H1 (cell line): Measurements from ENCODE around the gene NHSL2. TPM values are rescaled to one million over a fixed set of nuclear protein-coding genes. Genes with fewer than 3 reads are reported as not detected.

Experiments used
- CTCF ChIA-PET: fragments of 300-600 bp; sonication (Branson Sonifier 250); formaldehyde crosslinking; loops from one replicate; lab custom pipeline; 2021; ENCODE audit not compliant: partially characterized antibody; lab: Charles Lee
- POLR2A ChIA-PET: fragments of 300-600 bp; sonication (Branson Sonifier 250); formaldehyde crosslinking; loops from one replicate; lab custom pipeline; 2021; ENCODE audit warnings: inconsistent platforms; ENCODE audit not compliant: partially characterized antibody; lab: Charles Lee
- DNase-seq, 2 experiments: peaks; one replicate each; pipeline versions ENCODE4 v3.0.0 to v3.0.0-alpha.2; 2010 to 2022; ENCODE audit warnings: low spot score in 2 of 2, low read depth in 1 of 2, mixed read lengths in 1 of 2
- FAIRE-seq: peaks from 2 replicates; lab custom pipeline; 2011; peaks lifted over from hg19 to GRCh38; lab: Jason Lieb, UNC
- H2AFZ ChIP-seq: 2 replicates; pipeline ENCODE4 v1.8.1; 2012; ENCODE audit warnings: low read length, inconsistent platforms
- H2AK5ac ChIP-seq: 2 replicates; pipeline ENCODE4 v1.6.1; 2013; ENCODE audit warnings: low read depth, low read length
- H2BK120ac ChIP-seq: replicated peaks from 2 replicates; pipeline ENCODE3; 2013; ENCODE audit warnings: low read depth, low read length, inconsistent platforms
- H2BK12ac ChIP-seq: 2 replicates; pipeline ENCODE4 v1.6.1; 2013; ENCODE audit warnings: low read depth, low read length
- H2BK15ac ChIP-seq: 2 replicates; pipeline ENCODE4 v1.6.1; 2013; ENCODE audit warnings: low read length
- H2BK20ac ChIP-seq: 2 replicates; pipeline ENCODE4 v1.6.1; 2013; ENCODE audit warnings: low read length
- H2BK5ac ChIP-seq: 2 replicates; pipeline ENCODE4 v1.6.1; 2013; ENCODE audit warnings: low read depth, low read length
- H3K14ac ChIP-seq: 2 replicates; pipeline ENCODE4 v1.6.1; 2013; ENCODE audit warnings: inconsistent platforms; ENCODE audit not compliant: insufficient read length
- H3K18ac ChIP-seq: 2 replicates; pipeline ENCODE4 v1.6.1; 2013; ENCODE audit warnings: low read length; ENCODE audit errors: extremely low read depth
- H3K23ac ChIP-seq: 2 replicates; pipeline ENCODE4 v1.6.1; 2013; ENCODE audit warnings: inconsistent platforms; ENCODE audit not compliant: insufficient read length
- H3K23me2 ChIP-seq: 2 replicates; pipeline ENCODE4 v1.6.1; 2013; ENCODE audit warnings: low read depth, low read length
- H3K27ac ChIP-seq: 2 replicates; pipeline ENCODE4 v1.6.1; 2011; ENCODE audit warnings: low read depth, low read length, inconsistent platforms
- H3K27me3 ChIP-seq, 4 experiments: replicated peaks in 1 of 4; 1 replicate in 1 of 4; 2 replicates in 3 of 4; pipeline versions ENCODE4 v1.6.1 to v1.8.1; 2011 to 2013; ENCODE audit warnings: low read length in 3 of 4, mild to moderate bottlenecking in 3 of 4, inconsistent platforms in 2 of 4, mixed read lengths in 2 of 4, moderate library complexity in 1 of 4; ENCODE audit not compliant: control insufficient read depth in 3 of 4, insufficient read depth in 3 of 4; ENCODE audit errors: extremely low read depth in 1 of 4
- H3K36me3 ChIP-seq, 4 experiments: 2 replicates each; pipeline versions ENCODE4 v1.6.1 to v1.8.1; 2011 to 2013; ENCODE audit warnings: mild to moderate bottlenecking in 4 of 4, low read length in 3 of 4, moderate library complexity in 2 of 4, control low read depth in 1 of 4, inconsistent platforms in 1 of 4; ENCODE audit not compliant: insufficient read depth in 4 of 4, control insufficient read depth in 2 of 4
- H3K4ac ChIP-seq: replicated peaks from 2 replicates; pipeline ENCODE3; 2013; ENCODE audit warnings: low read length, low read depth, mixed read lengths, inconsistent platforms; ENCODE audit not compliant: insufficient read length
- H3K4me1 ChIP-seq, 4 experiments: replicated peaks in 1 of 4; 1 replicate in 1 of 4; 2 replicates in 3 of 4; pipeline versions ENCODE4 v1.6.1 to v1.8.1; 2011 to 2013; ENCODE audit warnings: low read length in 3 of 4, inconsistent platforms in 2 of 4, mixed read lengths in 1 of 4; ENCODE audit not compliant: insufficient read depth in 4 of 4, control insufficient read depth in 3 of 4
- H3K4me2 ChIP-seq, 2 experiments: 2 replicates each; pipeline versions ENCODE4 v1.6.1 to v1.8.1; 2011 to 2013; ENCODE audit warnings: low read depth in 2 of 2, low read length in 2 of 2, control low read depth in 1 of 2, inconsistent platforms in 1 of 2, mild to moderate bottlenecking in 1 of 2; ENCODE audit not compliant: insufficient read depth in 1 of 2
- H3K4me3 ChIP-seq, 4 experiments: fragments of 200-600, 300-600 bp in 1 of 4; sonication (generic), shearing (Covaris generic), sonication (Bioruptor Twin) in 1 of 4; 2 replicates each; pipeline versions ENCODE4 v1.5.1 to v1.8.1; 2011 to 2016; ENCODE audit warnings: low read length in 4 of 4, low read depth in 3 of 4, control low read depth in 2 of 4, inconsistent platforms in 2 of 4, mild to moderate bottlenecking in 2 of 4, mixed read lengths in 1 of 4, moderate library complexity in 1 of 4; ENCODE audit not compliant: insufficient read depth in 2 of 4; ENCODE audit errors: extremely low read depth in 1 of 4
- H3K56ac ChIP-seq: replicated peaks from 2 replicates; pipeline ENCODE3; 2013; ENCODE audit warnings: low read depth, mild to moderate bottlenecking, mixed read lengths, low read length, inconsistent platforms; ENCODE audit not compliant: insufficient read length
- H3K79me1 ChIP-seq: 2 replicates; pipeline ENCODE4 v1.6.1; 2013; ENCODE audit warnings: low read depth, low read length, control low read depth
- H3K79me2 ChIP-seq, 2 experiments: 2 replicates each; pipeline versions ENCODE4 v1.6.1 to v1.8.1; 2012 to 2013; ENCODE audit warnings: low read length in 2 of 2, mild to moderate bottlenecking in 2 of 2, inconsistent platforms in 1 of 2; ENCODE audit not compliant: insufficient read depth in 2 of 2, control insufficient read depth in 1 of 2
- H3K9ac ChIP-seq, 4 experiments: replicated peaks in 1 of 4; 1 replicate in 1 of 4; 2 replicates in 3 of 4; pipeline versions ENCODE4 v1.6.1 to v1.8.1; 2011 to 2013; ENCODE audit warnings: low read depth in 3 of 4, low read length in 3 of 4, control low read depth in 2 of 4, mild to moderate bottlenecking in 2 of 4, moderate library complexity in 2 of 4, inconsistent platforms in 1 of 4; ENCODE audit errors: extremely low read depth in 1 of 4
- H3K9me3 ChIP-seq, 2 experiments: 2 replicates each; pipeline versions ENCODE4 v1.6.1 to v1.8.1; 2012 to 2013; ENCODE audit warnings: mild to moderate bottlenecking in 2 of 2, moderate library complexity in 2 of 2, control low read depth in 1 of 2, inconsistent platforms in 1 of 2, low read depth in 1 of 2, low read length in 1 of 2, mixed read lengths in 1 of 2; ENCODE audit not compliant: insufficient read depth in 2 of 2
- H4K20me1 ChIP-seq, 2 experiments: replicated peaks in 1 of 2; 2 replicates each; pipeline versions ENCODE3 to v1.8.1; 2011 to 2013; ENCODE audit warnings: inconsistent platforms in 2 of 2, low read length in 2 of 2, mild to moderate bottlenecking in 1 of 2; ENCODE audit not compliant: insufficient read depth in 2 of 2, control insufficient read depth in 1 of 2
- H4K5ac ChIP-seq: 2 replicates; pipeline ENCODE4 v1.6.1; 2013; ENCODE audit warnings: low read length, low read depth, mixed read lengths, inconsistent platforms; ENCODE audit not compliant: insufficient read length
- H4K8ac ChIP-seq: 2 replicates; pipeline ENCODE4 v1.8.0; 2013; ENCODE audit warnings: mild to moderate bottlenecking, moderate library complexity, low read length, inconsistent platforms; ENCODE audit not compliant: insufficient read depth; ENCODE audit errors: extremely low read depth
- H4K91ac ChIP-seq: replicated peaks from 2 replicates; pipeline ENCODE3; 2013; ENCODE audit warnings: low read length, mixed read lengths, inconsistent platforms; ENCODE audit not compliant: insufficient read length
- BCL11A ChIP-seq, 2 experiments: IDR thresholded peaks; one replicate each; pipeline ENCODE4 v1.6.1; 2011; ENCODE audit warnings: low read depth in 2 of 2, low read length in 2 of 2, mild to moderate bottlenecking in 2 of 2
- CHD1 ChIP-seq: IDR thresholded peaks from 2 replicates; pipeline ENCODE4 v1.6.1; 2012; ENCODE audit warnings: low read depth, low read length, improper control_type of control experiment
- GTF2F1 ChIP-seq: IDR thresholded peaks from 2 replicates; pipeline ENCODE4 v1.6.1; 2012; ENCODE audit warnings: low read depth, low read length, improper control_type of control experiment, borderline replicate concordance
- WGBS, 2 experiments: shearing (Covaris generic) in 1 of 2; methylation state at CpG; one replicate each; pipeline versions ENCODE4 v1.1.6 to v1.1.7; 2013 to 2015; ENCODE audit warnings: low lambda C conversion rate in 2 of 2, mixed read lengths in 2 of 2, inconsistent platforms in 1 of 2, low coverage in 1 of 2, missing lambda C conversion rate in 1 of 2; ENCODE audit not compliant: insufficient replicate concordance in 2 of 2, insufficient coverage in 1 of 2, insufficient read length in 1 of 2; ENCODE audit errors: extremely low coverage in 1 of 2, missing lambda C conversion rate in 1 of 2; 5-methylcytosine and 5-hydroxymethylcytosine counted together
- polyA plus RNA-seq, 7 experiments: library from polyadenylated mRNA; depleted of rRNA in 3 of 7; stranded (reverse) in 5 of 7; unstranded in 2 of 7; fragments of >200 nt in 5 of 7; fragments of 200-250 nt in 2 of 7; gene quantifications; 1 replicate in 5 of 7; 2 replicates in 1 of 7; 4 replicates in 1 of 7; pipeline versions ENCODE4 v1.2.1 to v1.2.3, GENCODE V29; 2011 to 2013; ENCODE audit warnings: missing spikeins in 2 of 7, mixed read lengths in 2 of 7
- total RNA-seq: library from RNA; stranded (reverse); fragmentation: NEBNext Ultra II Directional; extraction: Animal tissue kit (Norgen Biotek cat#: 25700); gene quantifications from 2 replicates; pipeline ENCODE4 v1.2.1, GENCODE V29; 2021
- TF ChIP-seq, protein P1 (sequence below): IDR thresholded peaks from 2 replicates; pipeline ENCODE4 v1.6.1; 2012; ENCODE audit warnings: low read length, inconsistent platforms

The NHSL2 gene
- total and polyA plus RNA-seq, 2 of the 8 experiments (the other 6 are each of a cell fraction or from before 2014, with no cell fraction given), result 3.7 to 7.2 TPM

DNA sequence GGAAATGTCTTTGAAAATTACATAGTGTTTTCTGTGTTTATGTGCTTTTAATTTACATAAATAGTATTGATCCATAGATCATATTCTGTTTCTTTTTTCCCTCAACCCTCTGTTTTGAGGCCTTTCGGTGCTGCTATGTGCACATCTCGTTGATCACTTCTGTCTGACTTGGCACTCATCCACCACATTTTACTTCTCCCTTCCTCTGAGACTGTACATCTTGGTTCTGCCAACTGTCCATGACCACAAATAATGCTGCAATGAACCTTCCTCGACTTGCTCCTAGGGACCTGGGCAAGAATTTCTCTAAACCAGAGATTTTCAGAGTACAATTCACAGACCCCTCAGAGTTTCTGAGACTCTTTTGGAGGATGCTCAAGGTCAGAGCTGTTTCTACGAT lies 146.7 kb downstream of the NHSL2 start:
- Histone ChIP-seq H2AK5ac (no peak overlapping the region), H2BK12ac (no peak overlapping the region)
- TF ChIP-seq BCL11A (IDR thresholded peaks at IDR 0.05; ENCODE audit: low read depth in 2 of 2, low read length in 2 of 2) (no peak), CHD1 (no peak), GTF2F1 (no peak)
- TF ChIP-seq, protein P1, sequence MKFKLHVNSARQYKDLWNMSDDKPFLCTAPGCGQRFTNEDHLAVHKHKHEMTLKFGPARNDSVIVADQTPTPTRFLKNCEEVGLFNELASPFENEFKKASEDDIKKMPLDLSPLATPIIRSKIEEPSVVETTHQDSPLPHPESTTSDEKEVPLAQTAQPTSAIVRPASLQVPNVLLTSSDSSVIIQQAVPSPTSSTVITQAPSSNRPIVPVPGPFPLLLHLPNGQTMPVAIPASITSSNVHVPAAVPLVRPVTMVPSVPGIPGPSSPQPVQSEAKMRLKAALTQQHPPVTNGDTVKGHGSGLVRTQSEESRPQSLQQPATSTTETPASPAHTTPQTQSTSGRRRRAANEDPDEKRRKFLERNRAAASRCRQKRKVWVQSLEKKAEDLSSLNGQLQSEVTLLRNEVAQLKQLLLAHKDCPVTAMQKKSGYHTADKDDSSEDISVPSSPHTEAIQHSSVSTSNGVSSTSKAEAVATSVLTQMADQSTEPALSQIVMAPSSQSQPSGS, result no peak
- TF ChIP-seq, all 59 proteins: peak for 0
- FAIRE-seq (no peak), DNase-seq (no peak)
- Histone ChIP-seq H2BK15ac (no peak overlapping the region), H3K36me3 (no peaks in the 10 kb centered on the region), H2BK120ac (no peak overlapping the region), H4K91ac (no peak overlapping the region), H3K79me1 (no peaks in the 10 kb centered on the region), H3K4me3 (no peak overlapping the region), H3K9me3 (no peaks in the 10 kb centered on the region), H3K23ac (no peak overlapping the region), H3K4ac (peak overlapping the region; percentile 84), H3K14ac (no peak overlapping the region), H4K8ac (no peak overlapping the region), H4K5ac (no peak overlapping the region), H3K27ac (no peak overlapping the region), H3K4me2 (no peak overlapping the region), H3K4me1 (peaks cover 2 to 14% (median 10%) of the 10 kb centered on the region in 4 experiments), H3K79me2 (no peaks in the 10 kb centered on the region), H3K18ac (no peak overlapping the region), H3K27me3 (no peaks in the 10 kb centered on the region), H2AFZ (no peak overlapping the region), H2BK20ac (no peak overlapping the region; the same call in 1 of the 2 replicates), H4K20me1 (peaks cover 0 to 3% of the 10 kb centered on the region in 2 experiments), H3K9ac (no peak overlapping the region), H2BK5ac (no peak overlapping the region), H3K56ac (no peak overlapping the region), H3K23me2 (0 out of 2 replicates have a peak, but pooled peaks cover 1% of the 10 kb centered on the region)
- POLR2A ChIA-PET, result interaction anchor here (1.0 to 1.2 kb wide), 2 partner anchors 9 to 12 kb away, joined by 3 read pairs; no protein-coding TSS in a partner anchor
- CTCF ChIA-PET, result no interaction called here
- WGBS, 2 experiments, result 75% methylated on average over 4 of the region's 4 CpGs; no CpG with 5 or more reads in 1 of the 2 experiments
